MM.1S (cell line): Measurements from ENCODE around the gene ST6GALNAC2.

Source experiments
- CTCF ChIP-seq: fragments of 300-600 bp; sonication (generic); IDR thresholded peaks from 2 replicates; pipeline ENCODE4 v1.5.1; 2016; ENCODE audit warnings: antibody characterized with exemption, low read length, mixed read lengths
- EZH2 ChIP-seq: fragments of 300-600 bp; sonication (generic); optimal IDR thresholded peaks from 2 replicates; pipeline ENCODE3; 2017; ENCODE audit warnings: low read depth, mild to moderate bottlenecking, antibody characterized with exemption, low read length, mixed read lengths

- no peak for TF ChIP-seq CTCF
- TF ChIP-seq EZH2, result no peak
Measured at GRCh38 chr17:76601065-76601464, 15.4 kb upstream of the ST6GALNAC2 start.
